HCT116 (cell line): ENCODE results near the gene SAE1. TPM values are rescaled to one million over a fixed set of nuclear protein-coding genes. Genes with fewer than 3 reads are reported as not detected.
A peak's percentile ranks its signal among the peaks of the same experiment; 100 is the strongest.

Experiments used
- ATAC-seq: fragments of 200-7000 bp; cut with Tn5 transposase; 2 replicates; pipeline ENCODE4 v1.9.1; 2020; ENCODE audit warnings: mild to moderate bottlenecking, moderate library complexity
- BruUV-seq: library from RNA; stranded (reverse); fragments of 400-500 nt; replicated peaks from 2 replicates; lab custom pipeline; 2021; lab: Mats Ljungman, UMichigan
- CTCF ChIA-PET: fragments of 300-600 bp; sonication (Branson Sonifier 250); formaldehyde crosslinking; loops from one replicate; lab custom pipeline; 2021; ENCODE audit warnings: antibody characterized with exemption; lab: Charles Lee
- POLR2A ChIA-PET: fragments of 300-600, 350-600 bp; sonication (Branson Sonifier 250); formaldehyde crosslinking; loops from one replicate; lab custom pipeline; 2021; ENCODE audit warnings: antibody characterized with exemption; lab: Charles Lee
- RAD21 ChIA-PET, 2 experiments: fragments of 300-600 bp; sonication (Branson Sonifier 250); formaldehyde crosslinking; loops; one replicate each; lab custom pipeline; 2023; ENCODE audit warnings: low total read pairs in 2 of 2; ENCODE audit not compliant: uncharacterized antibody in 2 of 2, unreplicated experiment in 2 of 2, low non-redundant PET in 1 of 2; lab: Charles Lee
- DNase-seq: peaks from one replicate; pipeline ENCODE4 v3.0.0-alpha.2; 2010; ENCODE audit warnings: low read depth, low spot score
- H2AFZ ChIP-seq: fragments of 200-600 bp; shearing (Covaris generic), sonication (generic); 2 replicates; pipeline ENCODE4 v1.6.1; 2017; ENCODE audit warnings: low read depth, mixed run types, mixed read lengths, antibody characterized with exemption, low read length; ENCODE audit not compliant: poor library complexity, severe bottlenecking
- H3K27ac ChIP-seq: 2 replicates; pipeline ENCODE4 v1.5.1; 2012; ENCODE audit warnings: low read depth, low read length
- H3K27me3 ChIP-seq: fragments of 200-600 bp; sonication (generic); 2 replicates; pipeline ENCODE4 v1.6.1; 2016; ENCODE audit warnings: mixed run types, low read length, mixed read lengths; ENCODE audit not compliant: insufficient read depth
- H3K36me3 ChIP-seq, 2 experiments: fragments of 200-500 bp in 1 of 2; fragments of 200-600 bp in 1 of 2; sonication (Bioruptor generic) in 1 of 2; sonication (generic) in 1 of 2; 2 replicates each; pipeline versions ENCODE4 v1.5.1 to v1.6.1; 2014 to 2016; ENCODE audit warnings: low read length in 2 of 2, inconsistent platforms in 1 of 2, mixed read lengths in 1 of 2, mixed run types in 1 of 2; ENCODE audit not compliant: insufficient read depth in 2 of 2, control insufficient read depth in 1 of 2
- H3K4me1 ChIP-seq, 2 experiments: fragments of 200-600 bp in 1 of 2; sonication (generic) in 1 of 2; 2 replicates each; pipeline versions ENCODE4 v1.5.1 to v1.6.1; 2012 to 2017; ENCODE audit warnings: low read length in 2 of 2, inconsistent platforms in 1 of 2, mild to moderate bottlenecking in 1 of 2, mixed read lengths in 1 of 2, mixed run types in 1 of 2, moderate library complexity in 1 of 2; ENCODE audit not compliant: insufficient read depth in 2 of 2, control insufficient read depth in 1 of 2
- H3K4me2 ChIP-seq: fragments of 200-600 bp; sonication (generic); 2 replicates; pipeline ENCODE4 v1.6.1; 2017; ENCODE audit warnings: mixed run types, low read length, mixed read lengths
- H3K4me3 ChIP-seq, 2 experiments: fragments of 200-600 bp in 1 of 2; sonication (generic) in 1 of 2; replicated peaks in 1 of 2; 2 replicates each; pipeline ENCODE4 v1.5.1; 2011 to 2016; ENCODE audit warnings: low read length in 2 of 2, control low read depth in 1 of 2, low read depth in 1 of 2, mild to moderate bottlenecking in 1 of 2, mixed read lengths in 1 of 2, mixed run types in 1 of 2
- H3K79me2 ChIP-seq: fragments of 200-600 bp; sonication (generic); 2 replicates; pipeline ENCODE4 v1.6.1; 2017; ENCODE audit warnings: mild to moderate bottlenecking, mixed run types, low read length, moderate library complexity, mixed read lengths; ENCODE audit not compliant: insufficient read depth
- H3K9ac ChIP-seq: fragments of 200-600 bp; sonication (generic); 2 replicates; pipeline ENCODE4 v1.6.1; 2016; ENCODE audit warnings: low read length, mixed read lengths
- H3K9me2 ChIP-seq: fragments of 200-600 bp; sonication (generic), shearing (Covaris generic); 2 replicates; pipeline ENCODE4 v1.6.1; 2017; ENCODE audit warnings: mixed run types, mild to moderate bottlenecking, moderate library complexity; ENCODE audit not compliant: insufficient read depth
- H3K9me3 ChIP-seq, 2 experiments: fragments of 200-500 bp in 1 of 2; fragments of 200-600 bp in 1 of 2; sonication (Bioruptor generic) in 1 of 2; sonication (generic) in 1 of 2; 2 replicates each; pipeline ENCODE4 v1.6.1; 2014 to 2017; ENCODE audit warnings: low read length in 2 of 2, mixed read lengths in 2 of 2, inconsistent platforms in 1 of 2, low read depth in 1 of 2, mild to moderate bottlenecking in 1 of 2, mixed run types in 1 of 2, moderate library complexity in 1 of 2; ENCODE audit not compliant: control insufficient read depth in 1 of 2, insufficient read depth in 1 of 2
- H4K20me1 ChIP-seq: fragments of 200-600 bp; sonication (generic), shearing (Covaris generic); 2 replicates; pipeline ENCODE4 v1.6.1; 2017; ENCODE audit warnings: mixed run types, mild to moderate bottlenecking, moderate library complexity; ENCODE audit not compliant: insufficient read depth
- ATF3 ChIP-seq: IDR thresholded peaks from 2 replicates; pipeline ENCODE4 v1.6.1; 2012
- CBX3 ChIP-seq: IDR thresholded peaks from 2 replicates; pipeline ENCODE4 v1.6.1; 2012; ENCODE audit warnings: low read depth
- CEBPB ChIP-seq: IDR thresholded peaks from 2 replicates; pipeline ENCODE4 v1.6.1; 2012; ENCODE audit warnings: low read depth
- ELF1 ChIP-seq: IDR thresholded peaks from 2 replicates; pipeline ENCODE4 v1.6.1; 2012; ENCODE audit warnings: low read depth, borderline replicate concordance
- FOSL1 ChIP-seq: IDR thresholded peaks from 2 replicates; pipeline ENCODE4 v1.6.1; 2012; ENCODE audit warnings: low read depth
- JUND ChIP-seq: IDR thresholded peaks from 2 replicates; pipeline ENCODE4 v1.6.1; 2012
- MAX ChIP-seq: IDR thresholded peaks from 2 replicates; pipeline ENCODE4 v1.6.1; 2012
- POLR2AphosphoS5 ChIP-seq: IDR thresholded peaks from 2 replicates; pipeline ENCODE4 v1.6.1; 2011; ENCODE audit warnings: mild to moderate bottlenecking, low read depth, low read length, moderate library complexity
- RAD21 ChIP-seq: IDR thresholded peaks from 2 replicates; pipeline ENCODE4 v1.6.1; 2012; ENCODE audit warnings: low read depth, mild to moderate bottlenecking
- SIN3A ChIP-seq: IDR thresholded peaks from 2 replicates; pipeline ENCODE4 v1.6.1; 2012; ENCODE audit warnings: low read depth
- SP1 ChIP-seq: IDR thresholded peaks from 2 replicates; pipeline ENCODE4 v1.6.1; 2012; ENCODE audit warnings: low read depth
- TCF7L2 ChIP-seq: IDR thresholded peaks from 2 replicates; pipeline ENCODE4 v1.7.0; 2011; ENCODE audit warnings: borderline replicate concordance, inconsistent platforms; ENCODE audit not compliant: insufficient read depth, insufficient read length; ENCODE audit errors: extremely low read depth
- YY1 ChIP-seq: IDR thresholded peaks from 2 replicates; pipeline ENCODE4 v1.6.1; 2011; ENCODE audit warnings: low read length, low read depth, moderate library complexity, mild to moderate bottlenecking; ENCODE audit not compliant: insufficient replicate concordance; ENCODE audit errors: extremely low read depth
- ZNF274 ChIP-seq: fragments of 200-500 bp; sonication (Bioruptor generic); IDR thresholded peaks from 2 replicates; pipeline ENCODE4 v1.6.1; 2014; ENCODE audit warnings: mild to moderate bottlenecking, low read depth, low read length, inconsistent platforms
- intact Hi-C: fragments of 100-400 bp; cut with micrococcal nuclease; formaldehyde crosslinking; loops from 2 replicates; pipeline ENCODE4 v1.10.0; 2022
- total RNA-seq: library from RNA; stranded (reverse); gene quantifications from one replicate; pipeline ENCODE4 v1.2.1, GENCODE V29; 2021; ENCODE audit not compliant: unreplicated experiment
- TF ChIP-seq, protein P1 (sequence below), 3 experiments: fragments of 200-600 bp in 1 of 3; sonication (generic) in 1 of 3; IDR thresholded peaks in 2 of 3; conservative IDR thresholded peaks in 1 of 3; 2 replicates each; pipeline ENCODE4 v1.5.1; 2012 to 2017; ENCODE audit warnings: low read depth in 2 of 3, low read length in 2 of 3, antibody characterized with exemption in 1 of 3, borderline replicate concordance in 1 of 3, control low read depth in 1 of 3, mild to moderate bottlenecking in 1 of 3, mixed read lengths in 1 of 3, mixed run types in 1 of 3, moderate library complexity in 1 of 3; ENCODE audit not compliant: insufficient read depth in 1 of 3

The SAE1 gene
- total RNA-seq, 1 experiment from 2014 or later, result 213 TPM

- CTCF ChIA-PET, result interaction anchor here (0.7 to 1.0 kb wide), 2 partner anchors 53 to 230 kb away, joined by 3 to 5 read pairs; no protein-coding TSS in a partner anchor
- peak overlapping the region; percentile 94 for H3K9ac ChIP-seq
Measured at GRCh38 chr19:47132194-47132852, 1.7 kb downstream of the SAE1 start.

GRCh38 chr19:47133021-47133471 lies 2.4 kb downstream of the SAE1 start:
- intact Hi-C loops, result no loop called here
- Histone ChIP-seq H3K79me2 (peaks cover 73% of the 10 kb centered on the region), H3K27ac (peak overlapping the region; percentile 17), H3K4me3 (no peak overlapping the region), H3K27me3 (no peaks in the 10 kb centered on the region), H3K9me2 (no peaks in the 10 kb centered on the region), H3K9me3 (peaks cover 0 to 4% of the 10 kb centered on the region in 2 experiments; a peak in 1 of 4 replicates), H3K4me2 (peak overlapping the region; percentile 96), H3K9ac (no peak overlapping the region), H4K20me1 (peaks cover 13% of the 10 kb centered on the region; the same call in 1 of the 2 replicates), H3K4me1 (peaks cover 37 to 59% of the 10 kb centered on the region in 2 experiments), H2AFZ (no peak overlapping the region), H3K36me3 (peaks cover 5 to 11% of the 10 kb centered on the region in 2 experiments; a peak in 2 of 4 replicates)
- ChIA-PET RAD21 (interaction anchor here in 1 of 2 experiments (0.7 kb wide), 1 partner anchor 264 kb away, joined by 3 read pairs; no protein-coding TSS in a partner anchor), CTCF (no interaction called here), POLR2A (interaction anchor here (1.2 kb wide), 1 partner anchor 11 kb away, joined by 3 read pairs; no protein-coding TSS in a partner anchor)
- BruUV-seq, result no TSS peak
- ATAC-seq (no peak), DNase-seq (no peak)
- TF ChIP-seq, protein P1, sequence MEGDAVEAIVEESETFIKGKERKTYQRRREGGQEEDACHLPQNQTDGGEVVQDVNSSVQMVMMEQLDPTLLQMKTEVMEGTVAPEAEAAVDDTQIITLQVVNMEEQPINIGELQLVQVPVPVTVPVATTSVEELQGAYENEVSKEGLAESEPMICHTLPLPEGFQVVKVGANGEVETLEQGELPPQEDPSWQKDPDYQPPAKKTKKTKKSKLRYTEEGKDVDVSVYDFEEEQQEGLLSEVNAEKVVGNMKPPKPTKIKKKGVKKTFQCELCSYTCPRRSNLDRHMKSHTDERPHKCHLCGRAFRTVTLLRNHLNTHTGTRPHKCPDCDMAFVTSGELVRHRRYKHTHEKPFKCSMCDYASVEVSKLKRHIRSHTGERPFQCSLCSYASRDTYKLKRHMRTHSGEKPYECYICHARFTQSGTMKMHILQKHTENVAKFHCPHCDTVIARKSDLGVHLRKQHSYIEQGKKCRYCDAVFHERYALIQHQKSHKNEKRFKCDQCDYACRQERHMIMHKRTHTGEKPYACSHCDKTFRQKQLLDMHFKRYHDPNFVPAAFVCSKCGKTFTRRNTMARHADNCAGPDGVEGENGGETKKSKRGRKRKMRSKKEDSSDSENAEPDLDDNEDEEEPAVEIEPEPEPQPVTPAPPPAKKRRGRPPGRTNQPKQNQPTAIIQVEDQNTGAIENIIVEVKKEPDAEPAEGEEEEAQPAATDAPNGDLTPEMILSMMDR (IDR thresholded peaks at IDR 0.05 in 2 of 3, conservative IDR thresholded peaks at IDR 0.05 in 1 of 3; ENCODE audit: borderline replicate concordance in 1 of 3, insufficient read depth in 1 of 3, low read depth in 2 of 3, low read length in 2 of 3), result no peak
- TF ChIP-seq RAD21, result no peak
- no peak for TF ChIP-seq SIN3A
- no peak for TF ChIP-seq SP1
- no peak for TF ChIP-seq FOSL1
- TF ChIP-seq JUND, result no peak
- no peak for TF ChIP-seq ATF3
- no peak for TF ChIP-seq CEBPB
- no peak for TF ChIP-seq MAX
- TF ChIP-seq CBX3, result no peak
- TF ChIP-seq ZNF274, result no peak
- TF ChIP-seq, all 23 proteins: peak for 0

More at GRCh38 chr19:47132194-47132852, 1.7 kb downstream of the SAE1 start:
- DNase-seq, result no peak
- H3K9me2 ChIP-seq, result no peaks in the 10 kb centered on the region
- peak overlapping the region; percentile 96 for H3K4me2 ChIP-seq
- POLR2A ChIA-PET, result interaction anchor here (1.2 kb wide), 1 partner anchor 12 kb away, joined by 3 read pairs; no protein-coding TSS in a partner anchor
- H4K20me1 ChIP-seq, result peaks cover 13% of the 10 kb centered on the region; the same call in 1 of the 2 replicates
- peaks cover 0 to 4% of the 10 kb centered on the region in 2 experiments; a peak in 1 of 4 replicates for H3K9me3 ChIP-seq
- intact Hi-C loops, result no loop called here
- no peak for ATAC-seq
- peak overlapping the region; percentile 98 to 100 for H3K4me3 ChIP-seq
- peaks cover 37 to 59% of the 10 kb centered on the region in 2 experiments for H3K4me1 ChIP-seq
- no peaks in the 10 kb centered on the region for H3K27me3 ChIP-seq
- BruUV-seq, result no TSS peak
- RAD21 ChIA-PET, result interaction anchor here (0.7 kb wide), 3 partner anchors 59 to 263 kb away, joined by 3 read pairs; no protein-coding TSS in a partner anchor
- no peak overlapping the region for H2AFZ ChIP-seq
- no peak for TF ChIP-seq ZNF274
- no peak for TF ChIP-seq RAD21
- no peak for TF ChIP-seq POLR2AphosphoS5
- TF ChIP-seq YY1, result no peak
- TF ChIP-seq TCF7L2, result no peak
- TF ChIP-seq ELF1, result no peak
- no peak for TF ChIP-seq FOSL1
- TF ChIP-seq, all 23 proteins: peak for 0
- Histone ChIP-seq H3K36me3 (peaks cover 5 to 11% of the 10 kb centered on the region in 2 experiments; a peak in 2 of 4 replicates), H3K79me2 (peaks cover 66% of the 10 kb centered on the region), H3K27ac (peak overlapping the region; percentile 86)
